OCI-LY7 (cell line): ENCODE results near the gene GMNN. TPM values are rescaled to one million over a fixed set of nuclear protein-coding genes. Genes with fewer than 3 reads are reported as not detected.

Source experiments
- BruUV-seq: library from RNA; stranded (reverse); fragments of 400-500 nt; replicated peaks from 2 replicates; lab custom pipeline; 2021; lab: Mats Ljungman, UMichigan
- CTCF ChIA-PET: fragments of 300-600 bp; sonication (Branson Sonifier 250); formaldehyde crosslinking; loops from one replicate; lab custom pipeline; 2022; ENCODE audit warnings: antibody characterized with exemption; ENCODE audit not compliant: unreplicated experiment; lab: Charles Lee
- POLR2A ChIA-PET: fragments of 300-600 bp; sonication (Branson Sonifier 250); formaldehyde crosslinking; loops from one replicate; lab custom pipeline; 2022; ENCODE audit warnings: antibody characterized with exemption; lab: Charles Lee
- DNase-seq: peaks from one replicate; pipeline ENCODE4 v3.0.0-alpha.2; 2015; ENCODE audit warnings: low spot score
- H2AFZ ChIP-seq: fragments of 200-600 bp; sonication (generic), shearing (Covaris generic); 2 replicates; pipeline ENCODE4 v1.6.1; 2014; ENCODE audit warnings: mild to moderate bottlenecking, antibody characterized with exemption, low read length, moderate library complexity
- H3K27ac ChIP-seq: fragments of 200-600 bp; sonication (generic); 2 replicates; pipeline ENCODE4 v1.5.1; 2014; ENCODE audit warnings: mixed run types, low read depth, mild to moderate bottlenecking, moderate library complexity, low read length, inconsistent platforms; ENCODE audit not compliant: poor library complexity, severe bottlenecking
- H3K36me3 ChIP-seq: fragments of 200-600 bp; sonication (generic); 2 replicates; pipeline ENCODE4 v1.6.1; 2014; ENCODE audit warnings: mild to moderate bottlenecking, antibody characterized with exemption, low read length, moderate library complexity, mixed read lengths; ENCODE audit not compliant: insufficient read depth
- H3K4me1 ChIP-seq: fragments of 200-600 bp; sonication (generic); 2 replicates; pipeline ENCODE4 v1.5.1; 2014; ENCODE audit warnings: mild to moderate bottlenecking, low read length; ENCODE audit not compliant: insufficient read depth, poor library complexity, severe bottlenecking
- H3K4me2 ChIP-seq: fragments of 200-600 bp; sonication (generic); 2 replicates; pipeline ENCODE4 v1.6.1; 2014; ENCODE audit warnings: mild to moderate bottlenecking, low read length
- H3K4me3 ChIP-seq: fragments of 200-600 bp; sonication (generic); 2 replicates; pipeline ENCODE4 v1.5.1; 2014; ENCODE audit warnings: mild to moderate bottlenecking, low read depth, low read length; ENCODE audit not compliant: poor library complexity, severe bottlenecking
- H3K79me2 ChIP-seq: fragments of 200-600 bp; sonication (generic); 2 replicates; pipeline ENCODE4 v1.6.1; 2016; ENCODE audit warnings: low read depth, mild to moderate bottlenecking, low read length, moderate library complexity, mixed read lengths; ENCODE audit not compliant: insufficient read depth
- H3K9me2 ChIP-seq: fragments of 200-600 bp; sonication (generic); 2 replicates; pipeline ENCODE4 v1.6.1; 2016; ENCODE audit warnings: mild to moderate bottlenecking, low read length, mixed read lengths; ENCODE audit not compliant: insufficient read depth
- H3K9me3 ChIP-seq: fragments of 200-600 bp; sonication (generic); 2 replicates; pipeline ENCODE4 v1.6.1; 2014; ENCODE audit warnings: mild to moderate bottlenecking, mixed run types, low read length, mixed read lengths
- H4K20me1 ChIP-seq: fragments of 200-600 bp; sonication (generic); 2 replicates; pipeline ENCODE4 v1.6.1; 2014; ENCODE audit warnings: mild to moderate bottlenecking, antibody characterized with exemption, low read length, moderate library complexity, mixed read lengths; ENCODE audit not compliant: insufficient read depth
- CTCF ChIP-seq: fragments of 200-600 bp; sonication (generic); conservative IDR thresholded peaks from 2 replicates; pipeline ENCODE4 v1.5.1; 2014; ENCODE audit warnings: mild to moderate bottlenecking, antibody characterized with exemption, low read length, moderate library complexity, mixed read lengths
- EZH2phosphoT487 ChIP-seq: fragments of 200-600 bp; sonication (generic); IDR thresholded peaks from 2 replicates; pipeline ENCODE4 v1.6.1; 2018; ENCODE audit warnings: low read depth, borderline replicate concordance, mild to moderate bottlenecking, mixed run types, antibody characterized with exemption, low read length, moderate library complexity, mixed read lengths
- intact Hi-C: fragments of 100-400 bp; cut with micrococcal nuclease; formaldehyde crosslinking; loops from one replicate; pipeline ENCODE4 v1.10.0; 2022; ENCODE audit not compliant: unreplicated experiment
- total RNA-seq, 2 experiments: library from RNA; depleted of rRNA in 1 of 2; stranded (reverse); fragments of >200 nt in 1 of 2; shearing (Covaris generic) in 1 of 2; gene quantifications; 2 replicates each; pipeline ENCODE4 v1.2.3, GENCODE V29; 2014 to 2022

Gene GMNN
- total RNA-seq, 2 experiments from 2014 or later, result 101 to 120 TPM

GRCh38 chr6:24775520-24776058 lies 852 bp downstream of the GMNN start:
- DNase-seq, result peak; percentile 37
- TF ChIP-seq EZH2phosphoT487, result no peak
- no peak for TF ChIP-seq CTCF
- BruUV-seq, result no TSS peak
- POLR2A ChIA-PET, result interaction anchor here (0.6 to 1.7 kb wide), 9 partner anchors 10 to 337 kb away, joined by 3 to 5 read pairs (median 4); partner anchors contain the start of gene C6orf62
- Histone ChIP-seq H3K9me3 (no peaks in the 10 kb centered on the region), H2AFZ (no peak overlapping the region; the same call in 1 of the 2 replicates), H3K79me2 (peaks cover 58% of the 10 kb centered on the region), H3K36me3 (peaks cover 53% of the 10 kb centered on the region), H3K4me1 (peaks cover 36% of the 10 kb centered on the region), H3K4me2 (peak overlapping the region; percentile 99), H3K4me3 (peak overlapping the region; percentile 95), H3K27ac (peak overlapping the region; percentile 94), H3K9me2 (no peaks in the 10 kb centered on the region), H4K20me1 (peaks cover 44% of the 10 kb centered on the region)
- intact Hi-C loops, result loop anchor here (2.0 to 10.0 kb wide), 4 partner anchors 55 to 281 kb away; partner anchors contain the start of gene ALDH5A1
- CTCF ChIA-PET, result interaction anchor here (0.6 to 0.9 kb wide), 3 partner anchors 15 to 474 kb away, joined by 3 to 4 read pairs (median 3); no protein-coding TSS in a partner anchor

DNA sequence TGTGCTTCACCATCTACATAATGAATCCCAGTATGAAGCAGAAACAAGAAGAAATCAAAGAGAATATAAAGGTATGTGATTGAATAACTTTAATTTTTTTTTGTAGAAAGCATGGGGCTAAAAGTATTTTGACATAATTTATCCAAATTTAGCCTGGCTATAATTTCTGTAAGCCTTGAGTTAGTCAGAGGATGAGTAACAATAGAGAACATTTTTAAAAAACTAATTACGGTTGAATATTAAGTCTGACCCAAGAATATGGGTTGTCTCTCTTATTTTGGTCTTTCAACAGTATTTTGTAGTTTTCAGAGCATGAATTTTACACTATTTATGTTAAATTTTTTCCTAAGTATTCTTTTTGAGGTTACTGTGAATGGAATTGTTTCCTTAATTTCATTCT lies 2.5 kb downstream of the GMNN start:
- Histone ChIP-seq H3K27ac (no peak overlapping the region), H3K4me3 (peak overlapping the region; percentile 95), H3K4me2 (peak overlapping the region; percentile 99), H3K4me1 (peaks cover 36% of the 10 kb centered on the region), H4K20me1 (peaks cover 46% of the 10 kb centered on the region), H3K9me2 (no peaks in the 10 kb centered on the region), H3K79me2 (peaks cover 74% of the 10 kb centered on the region), H3K36me3 (peaks cover 69% of the 10 kb centered on the region), H2AFZ (no peak overlapping the region), H3K9me3 (no peaks in the 10 kb centered on the region)
- intact Hi-C loops, result loop anchor here (5.0 to 10.0 kb wide), 3 partner anchors 240 to 282 kb away; partner anchors contain the start of gene ALDH5A1
- ChIA-PET CTCF (no interaction called here), POLR2A (interaction anchor here (0.6 kb wide), 1 partner anchor 12 kb away, joined by 4 read pairs; no protein-coding TSS in a partner anchor)
- BruUV-seq, result no TSS peak
- TF ChIP-seq EZH2phosphoT487 (no peak), CTCF (no peak)
- DNase-seq, result no peak

GRCh38 chr6:24778121-24778520 lies 3.4 kb downstream of the GMNN start:
- Histone ChIP-seq H3K36me3 (peaks cover 78% of the 10 kb centered on the region), H3K4me2 (peak overlapping the region; percentile 99), H4K20me1 (peaks cover 46% of the 10 kb centered on the region), H3K4me3 (peak overlapping the region; percentile 95), H2AFZ (no peak overlapping the region), H3K27ac (no peak overlapping the region), H3K9me3 (no peaks in the 10 kb centered on the region), H3K9me2 (no peaks in the 10 kb centered on the region), H3K79me2 (peaks cover 83% of the 10 kb centered on the region), H3K4me1 (peaks cover 36% of the 10 kb centered on the region)
- TF ChIP-seq EZH2phosphoT487 (no peak), CTCF (no peak)
- CTCF ChIA-PET, result no interaction called here
- BruUV-seq, result no TSS peak
- POLR2A ChIA-PET, result interaction anchor here (0.8 to 1.8 kb wide), 2 partner anchors 11 to 23 kb away, joined by 4 to 7 read pairs; no protein-coding TSS in a partner anchor
- no peak for DNase-seq
- intact Hi-C loops, result loop anchor here (5.0 to 10.0 kb wide), 3 partner anchors 239 to 283 kb away; partner anchors contain the start of gene ALDH5A1
